H1 (cell line): Measurements from ENCODE around the gene SEC14L5. TPM values are rescaled to one million over a fixed set of nuclear protein-coding genes. Genes with fewer than 3 reads are reported as not detected.

ENCODE experiments used
- CTCF ChIA-PET: fragments of 300-600 bp; sonication (Branson Sonifier 250); formaldehyde crosslinking; loops from one replicate; lab custom pipeline; 2021; ENCODE audit not compliant: partially characterized antibody; lab: Charles Lee
- POLR2A ChIA-PET: fragments of 300-600 bp; sonication (Branson Sonifier 250); formaldehyde crosslinking; loops from one replicate; lab custom pipeline; 2021; ENCODE audit warnings: inconsistent platforms; ENCODE audit not compliant: partially characterized antibody; lab: Charles Lee
- DNase-seq, 2 experiments: peaks; one replicate each; pipeline versions ENCODE4 v3.0.0 to v3.0.0-alpha.2; 2010 to 2022; ENCODE audit warnings: low spot score in 2 of 2, low read depth in 1 of 2, mixed read lengths in 1 of 2
- FAIRE-seq: peaks from 2 replicates; lab custom pipeline; 2011; peaks lifted over from hg19 to GRCh38; lab: Jason Lieb, UNC
- H2AFZ ChIP-seq: 2 replicates; pipeline ENCODE4 v1.8.1; 2012; ENCODE audit warnings: low read length, inconsistent platforms
- H2AK5ac ChIP-seq: 2 replicates; pipeline ENCODE4 v1.6.1; 2013; ENCODE audit warnings: low read depth, low read length
- H2BK120ac ChIP-seq: replicated peaks from 2 replicates; pipeline ENCODE3; 2013; ENCODE audit warnings: low read depth, low read length, inconsistent platforms
- H2BK12ac ChIP-seq: 2 replicates; pipeline ENCODE4 v1.6.1; 2013; ENCODE audit warnings: low read depth, low read length
- H2BK15ac ChIP-seq: 2 replicates; pipeline ENCODE4 v1.6.1; 2013; ENCODE audit warnings: low read length
- H2BK20ac ChIP-seq: 2 replicates; pipeline ENCODE4 v1.6.1; 2013; ENCODE audit warnings: low read length
- H2BK5ac ChIP-seq: 2 replicates; pipeline ENCODE4 v1.6.1; 2013; ENCODE audit warnings: low read depth, low read length
- H3K14ac ChIP-seq: 2 replicates; pipeline ENCODE4 v1.6.1; 2013; ENCODE audit warnings: inconsistent platforms; ENCODE audit not compliant: insufficient read length
- H3K18ac ChIP-seq: 2 replicates; pipeline ENCODE4 v1.6.1; 2013; ENCODE audit warnings: low read length; ENCODE audit errors: extremely low read depth
- H3K23ac ChIP-seq: 2 replicates; pipeline ENCODE4 v1.6.1; 2013; ENCODE audit warnings: inconsistent platforms; ENCODE audit not compliant: insufficient read length
- H3K23me2 ChIP-seq: 2 replicates; pipeline ENCODE4 v1.6.1; 2013; ENCODE audit warnings: low read depth, low read length
- H3K27ac ChIP-seq: 2 replicates; pipeline ENCODE4 v1.6.1; 2011; ENCODE audit warnings: low read depth, low read length, inconsistent platforms
- H3K27me3 ChIP-seq, 4 experiments: replicated peaks in 1 of 4; 1 replicate in 1 of 4; 2 replicates in 3 of 4; pipeline versions ENCODE4 v1.6.1 to v1.8.1; 2011 to 2013; ENCODE audit warnings: low read length in 3 of 4, mild to moderate bottlenecking in 3 of 4, inconsistent platforms in 2 of 4, mixed read lengths in 2 of 4, moderate library complexity in 1 of 4; ENCODE audit not compliant: control insufficient read depth in 3 of 4, insufficient read depth in 3 of 4; ENCODE audit errors: extremely low read depth in 1 of 4
- H3K36me3 ChIP-seq, 4 experiments: 2 replicates each; pipeline versions ENCODE4 v1.6.1 to v1.8.1; 2011 to 2013; ENCODE audit warnings: mild to moderate bottlenecking in 4 of 4, low read length in 3 of 4, moderate library complexity in 2 of 4, control low read depth in 1 of 4, inconsistent platforms in 1 of 4; ENCODE audit not compliant: insufficient read depth in 4 of 4, control insufficient read depth in 2 of 4
- H3K4ac ChIP-seq: replicated peaks from 2 replicates; pipeline ENCODE3; 2013; ENCODE audit warnings: low read length, low read depth, mixed read lengths, inconsistent platforms; ENCODE audit not compliant: insufficient read length
- H3K4me1 ChIP-seq, 4 experiments: replicated peaks in 1 of 4; 1 replicate in 1 of 4; 2 replicates in 3 of 4; pipeline versions ENCODE4 v1.6.1 to v1.8.1; 2011 to 2013; ENCODE audit warnings: low read length in 3 of 4, inconsistent platforms in 2 of 4, mixed read lengths in 1 of 4; ENCODE audit not compliant: insufficient read depth in 4 of 4, control insufficient read depth in 3 of 4
- H3K4me2 ChIP-seq, 2 experiments: 2 replicates each; pipeline versions ENCODE4 v1.6.1 to v1.8.1; 2011 to 2013; ENCODE audit warnings: low read depth in 2 of 2, low read length in 2 of 2, control low read depth in 1 of 2, inconsistent platforms in 1 of 2, mild to moderate bottlenecking in 1 of 2; ENCODE audit not compliant: insufficient read depth in 1 of 2
- H3K4me3 ChIP-seq, 4 experiments: fragments of 200-600, 300-600 bp in 1 of 4; sonication (generic), shearing (Covaris generic), sonication (Bioruptor Twin) in 1 of 4; 2 replicates each; pipeline versions ENCODE4 v1.5.1 to v1.8.1; 2011 to 2016; ENCODE audit warnings: low read length in 4 of 4, low read depth in 3 of 4, control low read depth in 2 of 4, inconsistent platforms in 2 of 4, mild to moderate bottlenecking in 2 of 4, mixed read lengths in 1 of 4, moderate library complexity in 1 of 4; ENCODE audit not compliant: insufficient read depth in 2 of 4; ENCODE audit errors: extremely low read depth in 1 of 4
- H3K56ac ChIP-seq: replicated peaks from 2 replicates; pipeline ENCODE3; 2013; ENCODE audit warnings: low read depth, mild to moderate bottlenecking, mixed read lengths, low read length, inconsistent platforms; ENCODE audit not compliant: insufficient read length
- H3K79me1 ChIP-seq: 2 replicates; pipeline ENCODE4 v1.6.1; 2013; ENCODE audit warnings: low read depth, low read length, control low read depth
- H3K79me2 ChIP-seq, 2 experiments: 2 replicates each; pipeline versions ENCODE4 v1.6.1 to v1.8.1; 2012 to 2013; ENCODE audit warnings: low read length in 2 of 2, mild to moderate bottlenecking in 2 of 2, inconsistent platforms in 1 of 2; ENCODE audit not compliant: insufficient read depth in 2 of 2, control insufficient read depth in 1 of 2
- H3K9ac ChIP-seq, 4 experiments: replicated peaks in 1 of 4; 1 replicate in 1 of 4; 2 replicates in 3 of 4; pipeline versions ENCODE4 v1.6.1 to v1.8.1; 2011 to 2013; ENCODE audit warnings: low read depth in 3 of 4, low read length in 3 of 4, control low read depth in 2 of 4, mild to moderate bottlenecking in 2 of 4, moderate library complexity in 2 of 4, inconsistent platforms in 1 of 4; ENCODE audit errors: extremely low read depth in 1 of 4
- H3K9me3 ChIP-seq, 2 experiments: 2 replicates each; pipeline versions ENCODE4 v1.6.1 to v1.8.1; 2012 to 2013; ENCODE audit warnings: mild to moderate bottlenecking in 2 of 2, moderate library complexity in 2 of 2, control low read depth in 1 of 2, inconsistent platforms in 1 of 2, low read depth in 1 of 2, low read length in 1 of 2, mixed read lengths in 1 of 2; ENCODE audit not compliant: insufficient read depth in 2 of 2
- H4K20me1 ChIP-seq, 2 experiments: replicated peaks in 1 of 2; 2 replicates each; pipeline versions ENCODE3 to v1.8.1; 2011 to 2013; ENCODE audit warnings: inconsistent platforms in 2 of 2, low read length in 2 of 2, mild to moderate bottlenecking in 1 of 2; ENCODE audit not compliant: insufficient read depth in 2 of 2, control insufficient read depth in 1 of 2
- H4K5ac ChIP-seq: 2 replicates; pipeline ENCODE4 v1.6.1; 2013; ENCODE audit warnings: low read length, low read depth, mixed read lengths, inconsistent platforms; ENCODE audit not compliant: insufficient read length
- H4K8ac ChIP-seq: 2 replicates; pipeline ENCODE4 v1.8.0; 2013; ENCODE audit warnings: mild to moderate bottlenecking, moderate library complexity, low read length, inconsistent platforms; ENCODE audit not compliant: insufficient read depth; ENCODE audit errors: extremely low read depth
- H4K91ac ChIP-seq: replicated peaks from 2 replicates; pipeline ENCODE3; 2013; ENCODE audit warnings: low read length, mixed read lengths, inconsistent platforms; ENCODE audit not compliant: insufficient read length
- CBX8 ChIP-seq: fragments of 300-800, 300-1000 bp; sonication (generic); IDR thresholded peaks from 2 replicates; pipeline ENCODE4 v1.7.1; 2016; ENCODE audit warnings: low read depth, low read length, borderline replicate concordance
- CEBPB ChIP-seq: IDR thresholded peaks from 2 replicates; pipeline ENCODE4 v1.6.1; 2012; ENCODE audit warnings: low read depth, low read length
- EGR1 ChIP-seq: IDR thresholded peaks from 2 replicates; pipeline ENCODE4 v1.6.1; 2011; ENCODE audit warnings: low read depth, low read length, borderline replicate concordance
- HDAC6 ChIP-seq: IDR thresholded peaks from one replicate; pipeline ENCODE4 v1.7.1; 2012; ENCODE audit warnings: low read depth, mild to moderate bottlenecking, inconsistent platforms, low read length, moderate library complexity
- JUND ChIP-seq: IDR thresholded peaks from 2 replicates; pipeline ENCODE4 v1.6.1; 2011; ENCODE audit warnings: mild to moderate bottlenecking, improper control_type of control experiment, low read length
- KDM1A ChIP-seq: fragments of 200-600, 300-600 bp; sonication (generic); IDR thresholded peaks from 2 replicates; pipeline ENCODE4 v1.7.1; 2016; ENCODE audit warnings: mild to moderate bottlenecking, low read length, borderline replicate concordance
- NRF1 ChIP-seq: IDR thresholded peaks from 2 replicates; pipeline ENCODE4 v1.6.1; 2011; ENCODE audit warnings: mild to moderate bottlenecking, low read depth, low read length, improper control_type of control experiment
- PHF8 ChIP-seq: fragments of 200-600 bp; sonication (generic); conservative IDR thresholded peaks from 2 replicates; pipeline ENCODE4 v1.7.1; 2012; ENCODE audit warnings: low read depth, mild to moderate bottlenecking, inconsistent platforms, low read length, moderate library complexity
- RNF2 ChIP-seq: fragments of 200-900, 300-1000 bp; sonication (generic); IDR thresholded peaks from 2 replicates; pipeline ENCODE4 v1.7.1; 2016; ENCODE audit warnings: borderline replicate concordance, low read depth, mild to moderate bottlenecking, antibody characterized with exemption, low read length; ENCODE audit not compliant: poor library complexity, severe bottlenecking; ENCODE audit errors: missing control alignments
- SIN3A ChIP-seq, 2 experiments: IDR thresholded peaks in 1 of 2; conservative IDR thresholded peaks in 1 of 2; 2 replicates each; pipeline ENCODE4 v1.6.1; 2011 to 2012; ENCODE audit warnings: low read length in 2 of 2, improper control_type of control experiment in 1 of 2, low read depth in 1 of 2, mild to moderate bottlenecking in 1 of 2
- SIRT6 ChIP-seq: IDR thresholded peaks from one replicate; pipeline ENCODE4 v1.7.1; 2012; ENCODE audit warnings: low read length, inconsistent platforms
- SUZ12 ChIP-seq: fragments of 200-600 bp; sonication (generic); IDR thresholded peaks from 2 replicates; pipeline ENCODE4 v1.6.1; 2012; ENCODE audit warnings: mild to moderate bottlenecking, inconsistent platforms, low read length, moderate library complexity, mixed read lengths
- TEAD4 ChIP-seq: IDR thresholded peaks from 2 replicates; pipeline ENCODE4 v1.6.1; 2012; ENCODE audit warnings: low read depth, low read length, inconsistent platforms, mixed read lengths
- ZNF274 ChIP-seq: IDR thresholded peaks from 2 replicates; pipeline ENCODE4 v1.7.0; 2012; ENCODE audit warnings: low read length, borderline replicate concordance; ENCODE audit errors: extremely low read depth
- WGBS, 2 experiments: shearing (Covaris generic) in 1 of 2; methylation state at CpG; one replicate each; pipeline versions ENCODE4 v1.1.6 to v1.1.7; 2013 to 2015; ENCODE audit warnings: low lambda C conversion rate in 2 of 2, mixed read lengths in 2 of 2, inconsistent platforms in 1 of 2, low coverage in 1 of 2, missing lambda C conversion rate in 1 of 2; ENCODE audit not compliant: insufficient replicate concordance in 2 of 2, insufficient coverage in 1 of 2, insufficient read length in 1 of 2; ENCODE audit errors: extremely low coverage in 1 of 2, missing lambda C conversion rate in 1 of 2; 5-methylcytosine and 5-hydroxymethylcytosine counted together
- polyA plus RNA-seq, 7 experiments: library from polyadenylated mRNA; depleted of rRNA in 3 of 7; stranded (reverse) in 5 of 7; unstranded in 2 of 7; fragments of >200 nt in 5 of 7; fragments of 200-250 nt in 2 of 7; gene quantifications; 1 replicate in 5 of 7; 2 replicates in 1 of 7; 4 replicates in 1 of 7; pipeline versions ENCODE4 v1.2.1 to v1.2.3, GENCODE V29; 2011 to 2013; ENCODE audit warnings: missing spikeins in 2 of 7, mixed read lengths in 2 of 7
- total RNA-seq: library from RNA; stranded (reverse); fragmentation: NEBNext Ultra II Directional; extraction: Animal tissue kit (Norgen Biotek cat#: 25700); gene quantifications from 2 replicates; pipeline ENCODE4 v1.2.1, GENCODE V29; 2021

SEC14L5 gene
- total and polyA plus RNA-seq, 2 of the 8 experiments (the other 6 are each of a cell fraction or from before 2014, with no cell fraction given): 1.9 to 3.0 TPM

DNA sequence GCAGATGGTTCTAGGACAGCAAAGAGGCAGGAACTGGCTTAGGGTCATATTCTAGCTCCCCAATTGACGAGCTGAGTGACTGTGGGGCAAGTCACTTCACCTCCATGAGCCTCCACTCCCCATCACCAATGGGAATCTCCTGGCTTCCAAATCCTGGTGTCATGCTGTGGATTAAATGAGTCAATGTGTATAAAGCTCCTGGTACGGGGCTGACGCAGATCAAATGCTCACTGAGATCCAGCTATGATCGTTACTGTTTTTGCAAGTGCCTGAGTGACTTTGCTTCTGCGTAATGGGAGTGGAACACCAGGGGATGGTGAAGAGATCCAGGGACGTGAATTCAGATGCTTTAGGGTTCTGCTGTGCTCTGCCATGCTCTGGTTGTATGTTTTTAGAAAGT is 2.4 kb downstream of the SEC14L5 start:
- no peak overlapping the region for H2AK5ac ChIP-seq
- H3K9ac ChIP-seq: no peak overlapping the region
- no peak overlapping the region for H3K23ac ChIP-seq
- H3K14ac ChIP-seq: no peak overlapping the region
- H3K27ac ChIP-seq: no peak overlapping the region
- peaks cover 0 to 10% (median 9%) of the 10 kb centered on the region in 4 experiments; a peak in 6 of 7 replicates for H3K4me1 ChIP-seq
- no peaks in the 10 kb centered on the region; a peak in 2 of 7 replicates for H3K27me3 ChIP-seq
- no peak overlapping the region for H4K5ac ChIP-seq
- no peak overlapping the region for H2BK15ac ChIP-seq
- no peaks in the 10 kb centered on the region for H3K9me3 ChIP-seq
- H3K36me3 ChIP-seq: no peaks in the 10 kb centered on the region
- DNase-seq: no peak
- H4K8ac ChIP-seq: no peak overlapping the region
- H2AFZ ChIP-seq: no peak overlapping the region
- no peak for FAIRE-seq
- H3K18ac ChIP-seq: no peak overlapping the region
- ChIA-PET POLR2A (interaction anchor here (0.8 kb wide), 1 partner anchor 9 kb away, joined by 3 read pairs; no protein-coding TSS in a partner anchor), CTCF (interaction anchor here (0.8 to 5.5 kb wide), 4 partner anchors 29 to 124 kb away, joined by 3 to 30 read pairs (median 4); no protein-coding TSS in a partner anchor)
- H3K23me2 ChIP-seq: peaks cover 10% of the 10 kb centered on the region
- no peak overlapping the region; the same call in 1 of the 2 replicates for H2BK20ac ChIP-seq
- 89% methylated on average over 6 of the region's 6 CpGs; no CpG with 5 or more reads in 1 of the 2 experiments for WGBS, 2 experiments
- no peak overlapping the region for H2BK5ac ChIP-seq
- H3K56ac ChIP-seq: no peak overlapping the region
- H3K79me2 ChIP-seq: no peaks in the 10 kb centered on the region
- H4K20me1 ChIP-seq: peaks cover 0 to 3% of the 10 kb centered on the region in 2 experiments
- no peak overlapping the region for H3K4me3 ChIP-seq
- H2BK12ac ChIP-seq: no peak overlapping the region
- 0 out of 2 replicates have a peak, but pooled peaks cover 3% of the 10 kb centered on the region for H3K79me1 ChIP-seq
- no peak overlapping the region for H3K4me2 ChIP-seq
- H2BK120ac ChIP-seq: no peak overlapping the region
- H3K4ac ChIP-seq: no peak overlapping the region
- H4K91ac ChIP-seq: no peak overlapping the region
- no peak for TF ChIP-seq RNF2
- no peak for TF ChIP-seq JUND
- TF ChIP-seq CEBPB: no peak
- no peak for TF ChIP-seq CBX8
- TF ChIP-seq HDAC6: no peak
- no peak for TF ChIP-seq SIN3A (conservative IDR thresholded peaks at IDR 0.05 in 1 of 2, IDR thresholded peaks at IDR 0.05 in 1 of 2; ENCODE audit: low read depth in 1 of 2, low read length in 2 of 2)
- TF ChIP-seq ZNF274: no peak
- no peak for TF ChIP-seq TEAD4
- TF ChIP-seq SUZ12: no peak
- TF ChIP-seq KDM1A: no peak
- no peak for TF ChIP-seq NRF1
- no peak for TF ChIP-seq EGR1
- no peak for TF ChIP-seq SIRT6
- TF ChIP-seq PHF8: no peak
